ENCODE data around the gene FXYD6.
"Not testable (repeated sequence)": the region's sequence is repeated elsewhere in the genome, so short reads cannot be mapped to it uniquely, and the experiment has no call there.

FXYD6 gene

DNA sequence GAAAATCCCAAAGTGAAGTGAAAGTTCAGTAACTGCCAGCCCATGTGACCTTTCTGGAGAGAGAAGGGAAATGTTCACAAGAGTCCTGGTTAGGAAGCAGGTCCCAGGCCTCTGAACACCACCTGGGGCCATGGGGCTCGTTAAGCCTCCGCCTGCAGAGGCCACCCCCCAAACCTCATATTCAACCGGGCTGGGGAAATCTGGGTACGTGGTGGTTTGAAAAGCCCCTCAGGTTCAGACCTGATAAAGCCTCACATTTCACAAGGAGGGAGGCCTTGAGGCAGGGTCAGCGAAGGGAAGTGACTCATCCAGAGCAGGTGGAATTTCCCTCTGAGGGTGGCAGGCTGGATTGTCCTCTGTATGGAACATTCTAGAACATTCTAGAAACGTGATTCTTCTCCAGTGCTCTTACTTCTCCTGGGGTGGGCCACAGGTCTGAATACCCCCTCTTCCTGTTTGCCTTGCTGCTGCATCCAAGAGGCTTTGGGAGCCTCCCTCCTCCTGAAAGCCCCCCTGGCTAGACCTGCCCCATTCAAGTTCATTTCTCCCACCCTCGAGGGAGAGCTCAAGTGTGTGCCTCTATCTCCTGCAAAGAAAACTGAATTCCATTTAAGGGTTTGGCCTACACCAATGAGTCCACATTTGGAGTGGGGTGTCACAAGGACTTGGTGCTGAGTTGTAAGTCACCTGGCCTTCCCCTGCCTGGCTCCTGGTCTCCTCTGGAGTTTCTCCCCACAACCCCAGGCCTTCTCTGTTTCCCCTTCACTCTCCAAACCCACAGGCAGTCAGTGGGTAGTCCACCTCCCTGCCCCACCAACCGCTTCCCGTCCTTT, 58.2 kb downstream of the FXYD6 start:
- no peak for DNase-seq (ENCODE audit: low spot score)

GRCh38 chr11:117817368-117818040, 59.0 kb downstream of the FXYD6 start:
- peak; percentile 51 for DNase-seq (ENCODE audit: low spot score)

DNA sequence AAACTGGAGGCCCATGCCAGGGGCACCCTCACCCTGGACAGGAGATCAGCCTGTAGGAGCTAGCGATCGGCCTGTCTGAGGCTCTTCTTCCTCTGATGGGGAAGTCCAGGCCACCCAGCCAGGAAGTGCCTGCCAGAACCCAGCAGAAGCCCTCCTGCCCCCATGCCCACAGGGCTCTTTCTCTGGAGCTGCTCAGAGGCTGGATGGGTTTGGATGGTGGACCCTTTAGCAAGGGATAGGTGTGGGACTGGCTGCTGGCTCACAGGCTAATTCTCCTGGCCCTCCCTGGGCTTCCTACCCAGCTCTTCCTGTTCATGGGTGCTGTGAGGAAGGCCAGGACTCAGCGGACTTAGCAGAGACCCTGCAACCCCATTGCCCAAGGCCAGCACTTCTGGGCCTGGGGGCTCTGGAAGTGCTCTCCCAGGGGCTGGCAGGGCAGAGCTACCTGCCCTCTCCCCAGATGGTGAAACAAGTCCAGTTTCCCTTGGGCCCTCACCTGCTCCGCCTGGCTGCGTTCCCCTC, 59.6 kb downstream of the FXYD6 start:
- no peak for DNase-seq (ENCODE audit: low spot score)

- DNase-seq (ENCODE audit: low spot score): no peak
Measured at GRCh38 chr11:117816151-117816741, 60.2 kb downstream of the FXYD6 start.

- DNase-seq (ENCODE audit: low spot score): no peak
Measured at GRCh38 chr11:117815262-117815803, 61.1 kb downstream of the FXYD6 start.

GRCh38 chr11:117814766-117815261, 61.6 kb downstream of the FXYD6 start:
- no peak for DNase-seq (ENCODE audit: low spot score)

- no peak for DNase-seq (ENCODE audit: low spot score)
Measured at GRCh38 chr11:117814204-117814765, 62.2 kb downstream of the FXYD6 start.

GRCh38 chr11:117810056-117810451, 66.4 kb downstream of the FXYD6 start:
- DNase-seq (ENCODE audit: low spot score): not testable (repeated sequence)

GRCh38 chr11:117809236-117810055, 67.0 kb downstream of the FXYD6 start:
- DNase-seq (ENCODE audit: low spot score): peak; percentile 66

DNA sequence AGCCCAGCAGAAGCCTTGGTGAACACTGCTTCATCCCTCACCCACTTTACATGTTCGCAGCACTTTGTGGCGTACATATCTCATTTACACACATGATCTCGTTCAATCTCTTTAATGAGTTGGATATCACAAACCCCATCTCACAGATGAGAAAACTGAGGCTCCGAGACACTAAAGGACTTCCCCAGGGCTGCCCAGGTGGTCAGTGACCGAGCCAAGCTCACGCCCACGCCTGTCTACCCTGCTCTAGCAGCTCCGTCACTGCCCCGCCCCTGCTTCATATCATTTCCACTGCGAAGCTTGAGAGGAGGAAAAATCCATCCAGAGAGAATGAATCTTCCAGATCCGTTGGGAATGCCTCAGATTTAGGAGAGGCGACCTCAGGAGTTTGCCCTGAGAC, 67.7 kb downstream of the FXYD6 start:
- no peak for DNase-seq (ENCODE audit: low spot score)

DNA sequence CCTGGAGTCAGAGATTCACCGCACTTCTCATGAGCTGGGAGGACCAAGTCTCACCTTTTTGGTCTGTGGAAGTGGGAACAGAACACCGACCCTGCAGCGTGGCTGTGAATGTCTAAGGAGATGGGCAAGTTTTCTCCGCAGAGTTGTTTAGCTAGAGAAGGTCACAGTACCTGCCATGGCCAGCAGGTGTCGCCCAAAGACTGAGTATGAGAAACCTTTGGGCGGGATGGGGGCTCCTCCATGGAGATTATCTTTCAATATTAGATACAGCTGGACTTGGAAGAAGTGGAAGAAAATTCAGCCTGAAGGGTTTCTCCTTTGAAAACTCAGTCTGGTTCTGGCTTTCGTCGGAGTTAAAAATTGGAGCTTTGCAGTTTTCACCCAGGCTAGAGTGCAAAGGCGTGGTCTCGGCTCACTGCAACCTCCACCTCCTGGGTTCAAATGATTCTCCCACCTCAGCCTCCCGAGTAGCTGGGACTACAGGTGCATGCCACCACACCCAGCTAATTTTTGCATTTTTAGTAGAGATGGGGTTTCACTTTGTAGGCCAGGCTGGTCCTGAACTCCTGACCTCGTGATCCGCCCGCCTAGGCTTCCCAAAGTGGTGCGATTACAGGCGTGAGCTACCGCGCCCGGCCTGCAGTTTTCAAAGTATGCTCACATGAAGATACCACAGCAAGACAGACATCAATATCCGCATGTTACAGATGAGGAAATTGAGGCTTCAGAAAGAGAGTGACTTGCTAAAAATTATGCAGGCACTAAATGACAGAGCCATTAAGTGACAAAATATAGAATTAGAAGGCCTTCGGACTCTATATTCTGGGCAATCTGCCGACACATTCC, 68.8 kb downstream of the FXYD6 start:
- DNase-seq (ENCODE audit: low spot score): peak; percentile 45

- no peak for DNase-seq (ENCODE audit: low spot score)
Measured at GRCh38 chr11:117806846-117807245, 69.6 kb downstream of the FXYD6 start.

DNA sequence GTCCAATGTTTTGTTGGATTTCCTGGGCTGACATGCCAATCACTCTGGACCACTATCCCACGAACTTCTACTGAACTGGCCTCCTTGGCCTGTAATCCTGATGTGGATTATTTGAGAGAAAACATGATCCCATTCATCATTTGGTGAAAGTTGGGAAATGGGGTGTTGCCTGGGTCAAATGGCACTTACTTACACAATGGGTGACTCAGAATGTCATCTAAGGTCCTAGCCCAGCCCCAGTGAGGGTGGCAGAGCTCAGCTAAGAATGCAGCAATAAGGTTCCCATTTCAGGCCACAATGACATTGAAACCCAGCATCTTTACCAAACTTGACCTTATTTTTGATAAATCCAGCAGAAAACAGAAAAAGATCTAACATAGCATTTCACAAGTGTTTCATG, 71.4 kb downstream of the FXYD6 start:
- DNase-seq (ENCODE audit: low spot score): no peak

DNA sequence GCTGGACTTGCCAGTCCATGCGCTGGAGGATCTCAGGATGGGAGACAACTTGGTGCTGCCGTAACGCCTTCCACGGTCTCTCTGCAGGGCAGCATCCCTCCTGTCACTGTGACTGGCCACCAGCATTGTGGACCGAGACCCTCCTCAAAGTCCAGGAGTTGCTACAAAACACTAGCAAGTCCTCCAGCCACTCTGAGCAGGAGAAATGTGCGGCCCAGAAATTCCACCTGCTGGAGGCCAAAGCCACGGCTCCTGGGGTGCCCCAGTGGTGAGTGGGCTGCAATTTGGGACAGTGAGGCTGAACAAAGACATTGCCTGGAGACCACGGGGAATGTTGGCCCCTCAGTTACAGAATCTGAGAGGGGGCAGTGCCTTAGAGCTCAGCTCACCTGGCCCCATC, 72.6 kb downstream of the FXYD6 start:
- DNase-seq (ENCODE audit: low spot score): no peak

DNA sequence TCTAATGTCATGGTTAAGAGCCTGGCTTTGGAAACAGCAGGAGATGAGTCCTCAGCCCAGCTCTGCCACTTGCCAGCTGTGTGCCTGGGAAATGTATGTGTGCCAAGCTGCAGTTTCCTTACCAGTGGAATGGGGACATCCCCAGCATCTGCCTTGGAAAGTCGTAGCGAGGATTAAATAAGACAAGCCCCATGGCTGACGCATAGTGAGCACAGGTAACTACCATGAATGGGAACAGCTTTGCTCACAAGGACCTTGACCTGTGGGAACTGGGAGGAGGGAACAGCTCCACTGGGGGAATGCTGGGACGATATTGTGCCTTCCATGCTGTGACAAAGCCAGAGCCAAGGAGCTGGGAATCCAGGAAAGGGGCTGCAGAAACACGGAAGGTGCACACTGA, 76.8 kb downstream of the FXYD6 start:
- DNase-seq (ENCODE audit: low spot score): no peak

DNA sequence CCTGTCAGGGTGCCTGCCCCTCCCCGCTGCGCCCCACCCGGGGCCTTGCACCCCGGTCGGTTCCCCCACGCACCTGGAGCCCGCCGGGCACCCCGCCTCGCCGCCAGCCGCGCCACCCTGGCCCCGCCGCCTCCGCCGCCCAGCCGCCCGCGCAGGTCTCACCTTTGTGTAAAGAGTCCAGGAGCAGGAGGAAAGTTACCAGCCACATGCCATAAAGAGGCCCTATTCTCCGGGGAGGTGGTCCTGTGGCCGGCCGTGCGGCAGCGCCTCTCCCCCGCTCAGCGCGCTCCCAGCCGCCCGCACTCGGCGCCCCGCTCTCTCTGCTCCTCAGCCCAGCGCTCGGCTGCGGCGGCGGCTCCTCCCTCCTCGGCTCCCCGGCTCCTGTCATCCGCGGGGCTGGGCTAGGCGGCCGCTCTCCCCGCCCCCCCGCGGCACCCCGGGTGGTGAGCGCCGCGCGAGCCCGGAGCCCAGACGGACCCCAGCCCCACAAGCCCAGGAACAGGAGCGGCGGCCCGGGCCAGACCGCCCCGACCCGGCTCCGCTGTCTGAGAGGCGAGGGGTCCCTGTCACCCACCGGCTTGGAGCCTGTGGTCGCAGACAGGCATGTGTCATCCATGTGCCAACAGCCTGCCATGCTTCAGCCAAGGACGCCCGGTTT, 79.5 kb downstream of the FXYD6 start, which contains the start of gene DSCAML1:
DSCAML1 (minus strand) TSS at position 345 of the 658 bp plus-strand sequence; CDS start at position 208, 137 bp downstream.
- DNase-seq (ENCODE audit: low spot score): no peak

GRCh38 chr11:117796456-117796871, 80.0 kb downstream of the FXYD6 start:
- no peak for DNase-seq (ENCODE audit: low spot score)

DNA sequence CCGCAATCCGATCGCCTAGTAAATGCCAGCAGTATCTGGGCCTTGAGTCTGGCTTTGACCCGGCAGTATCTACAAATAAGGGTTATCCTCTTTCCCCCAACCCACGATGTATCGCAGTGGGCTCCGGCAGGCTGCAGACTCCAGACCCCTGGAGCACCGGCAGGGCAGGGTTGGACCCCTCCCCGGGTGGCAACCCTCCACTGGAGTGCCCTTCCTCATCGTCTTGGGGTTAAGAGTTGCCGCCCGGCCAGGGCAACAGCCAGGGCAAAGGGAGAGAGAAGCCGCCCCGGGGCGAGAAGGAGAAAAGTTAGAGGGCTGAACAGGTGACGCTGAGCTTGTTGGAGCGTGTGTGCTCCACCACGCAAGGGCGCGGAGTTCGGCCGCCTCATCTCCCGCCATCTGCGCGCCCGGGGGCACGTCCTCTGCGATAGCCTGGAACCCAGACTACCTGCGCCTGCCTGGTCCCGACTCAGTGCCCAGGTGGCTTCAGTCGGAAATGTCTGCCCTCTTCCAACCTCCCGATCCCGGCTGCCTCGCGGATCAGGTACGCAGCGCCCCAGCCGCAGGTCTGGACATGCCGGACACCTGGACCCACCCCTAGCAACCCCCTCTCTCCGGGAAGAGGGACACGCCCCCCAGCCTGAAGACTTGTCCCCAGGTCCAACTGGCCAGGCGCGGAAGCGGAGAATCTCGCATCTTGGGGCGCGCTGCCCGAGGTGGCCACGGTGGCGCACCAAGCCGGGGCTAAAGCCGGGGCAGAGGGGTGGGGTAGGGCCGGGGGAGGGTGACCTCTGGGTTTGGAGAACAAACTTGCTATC, 80.6 kb downstream of the FXYD6 start:
- no peak for DNase-seq (ENCODE audit: low spot score)
